H9 (cell line): ENCODE data around the gene PRRC1. TPM values are rescaled to one million over a fixed set of nuclear protein-coding genes. Genes with fewer than 3 reads are reported as not detected.

Experiments
- DNase-seq: peaks from one replicate; pipeline ENCODE4 v3.0.0-alpha.2; 2017
- H2AFZ ChIP-seq: one replicate; pipeline ENCODE4 v1.6.1; 2013; ENCODE audit warnings: mild to moderate bottlenecking, low read length, control low read depth, moderate library complexity
- H2AK5ac ChIP-seq: 2 replicates; pipeline ENCODE4 v1.6.1; 2013; ENCODE audit warnings: low read length, control low read depth, mixed read lengths; ENCODE audit not compliant: insufficient read length
- H2BK120ac ChIP-seq: one replicate; pipeline ENCODE4 v1.6.1; 2013; ENCODE audit warnings: low read depth, mild to moderate bottlenecking, low read length, control low read depth, inconsistent platforms; ENCODE audit not compliant: poor library complexity, severe bottlenecking
- H2BK12ac ChIP-seq: 2 replicates; pipeline ENCODE4 v1.6.1; 2013; ENCODE audit warnings: low read length, control low read depth, mixed read lengths, low read depth; ENCODE audit not compliant: insufficient read length
- H2BK15ac ChIP-seq: 2 replicates; pipeline ENCODE4 v1.6.1; 2013; ENCODE audit warnings: low read depth, low read length, control low read depth
- H2BK20ac ChIP-seq: one replicate; pipeline ENCODE4 v1.6.1; 2013; ENCODE audit warnings: low read depth, mild to moderate bottlenecking, low read length, control low read depth, inconsistent platforms; ENCODE audit not compliant: poor library complexity, severe bottlenecking
- H2BK5ac ChIP-seq: 2 replicates; pipeline ENCODE4 v1.6.1; 2013; ENCODE audit warnings: low read length, control low read depth, mixed read lengths; ENCODE audit not compliant: insufficient read length
- H3K14ac ChIP-seq: 2 replicates; pipeline ENCODE4 v1.6.1; 2013; ENCODE audit warnings: low read length, control low read depth; ENCODE audit not compliant: insufficient read depth
- H3K18ac ChIP-seq: 2 replicates; pipeline ENCODE4 v1.6.1; 2013; ENCODE audit warnings: low read depth, mild to moderate bottlenecking, mixed read lengths, low read length, control low read depth; ENCODE audit not compliant: insufficient read length
- H3K23ac ChIP-seq: 2 replicates; pipeline ENCODE4 v1.6.1; 2013; ENCODE audit warnings: low read length, control low read depth, mixed read lengths, low read depth; ENCODE audit not compliant: insufficient read length
- H3K23me2 ChIP-seq: 2 replicates; pipeline ENCODE4 v1.6.1; 2013; ENCODE audit warnings: low read depth, mild to moderate bottlenecking, mixed read lengths, low read length, control low read depth; ENCODE audit not compliant: insufficient read length, poor library complexity, severe bottlenecking
- H3K27ac ChIP-seq: 2 replicates; pipeline ENCODE4 v1.5.1; 2013; ENCODE audit warnings: low read length, control low read depth, mixed read lengths, low read depth; ENCODE audit not compliant: insufficient read length
- H3K27me3 ChIP-seq: 2 replicates; pipeline ENCODE4 v1.6.1; 2013; ENCODE audit warnings: low read length, control low read depth, inconsistent platforms; ENCODE audit not compliant: insufficient read depth
- H3K4ac ChIP-seq: 2 replicates; pipeline ENCODE4 v1.6.1; 2013; ENCODE audit warnings: low read depth, mild to moderate bottlenecking, control low read depth, inconsistent platforms, low read length, moderate library complexity
- H3K4me1 ChIP-seq: 2 replicates; pipeline ENCODE4 v1.6.1; 2013; ENCODE audit warnings: low read length, control low read depth, inconsistent platforms; ENCODE audit not compliant: insufficient read depth
- H3K4me2 ChIP-seq: 2 replicates; pipeline ENCODE4 v1.6.1; 2013; ENCODE audit warnings: low read length, control low read depth, mixed read lengths; ENCODE audit not compliant: insufficient read length, insufficient read depth
- H3K56ac ChIP-seq: 2 replicates; pipeline ENCODE4 v1.6.1; 2013; ENCODE audit warnings: low read depth, mild to moderate bottlenecking, mixed read lengths, low read length, control low read depth; ENCODE audit not compliant: insufficient read length
- H3K79me1 ChIP-seq: 2 replicates; pipeline ENCODE4 v1.6.1; 2013; ENCODE audit warnings: low read depth, mild to moderate bottlenecking, moderate library complexity, low read length, control low read depth, inconsistent platforms; ENCODE audit not compliant: insufficient read depth, poor library complexity, severe bottlenecking
- H3K79me2 ChIP-seq: 2 replicates; pipeline ENCODE4 v1.6.1; 2013; ENCODE audit warnings: low read length, control low read depth, inconsistent platforms; ENCODE audit not compliant: insufficient read depth
- H3K9ac ChIP-seq: 2 replicates; pipeline ENCODE4 v1.6.1; 2013; ENCODE audit warnings: low read length, control low read depth, mixed read lengths; ENCODE audit not compliant: insufficient read length; ENCODE audit errors: extremely low read depth
- H3K9me3 ChIP-seq: one replicate; pipeline ENCODE4 v1.6.1; 2013; ENCODE audit warnings: low read depth, low read length, inconsistent platforms; ENCODE audit not compliant: control insufficient read depth
- H3T11ph ChIP-seq: one replicate; pipeline ENCODE4 v1.6.1; 2013; ENCODE audit warnings: mild to moderate bottlenecking, low read length, control low read depth, inconsistent platforms
- H4K20me1 ChIP-seq: one replicate; pipeline ENCODE4 v1.6.1; 2013; ENCODE audit not compliant: control insufficient read depth, insufficient read length, insufficient read depth
- H4K5ac ChIP-seq: 2 replicates; pipeline ENCODE4 v1.6.1; 2013; ENCODE audit warnings: low read depth, mild to moderate bottlenecking, mixed read lengths, low read length, control low read depth; ENCODE audit not compliant: insufficient read length
- H4K8ac ChIP-seq: replicated peaks from 2 replicates; pipeline ENCODE4 v1.6.1; 2013; ENCODE audit warnings: low read length, control low read depth, mixed read lengths, low read depth; ENCODE audit not compliant: insufficient read length
- H4K91ac ChIP-seq: 2 replicates; pipeline ENCODE4 v1.6.1; 2013; ENCODE audit warnings: low read depth, mild to moderate bottlenecking, moderate library complexity, mixed read lengths, low read length, control low read depth; ENCODE audit not compliant: insufficient read length
- H3K27ac Mint-ChIP-seq, 3 experiments: 2 replicates in 2 of 3; 3 replicates in 1 of 3; pipeline ENCODE4 v1.8.0; 2020 to 2021; ENCODE audit warnings: mixed read lengths in 3 of 3, mild to moderate bottlenecking in 1 of 3, moderate library complexity in 1 of 3
- H3K27me3 Mint-ChIP-seq: 2 replicates; pipeline ENCODE4 v1.8.0; 2021; ENCODE audit warnings: low read depth, mild to moderate bottlenecking, moderate library complexity, mixed read lengths
- H3K36me3 Mint-ChIP-seq, 3 experiments: 2 replicates in 2 of 3; 3 replicates in 1 of 3; pipeline ENCODE4 v1.8.0; 2020 to 2021; ENCODE audit warnings: low read depth in 3 of 3, mixed read lengths in 3 of 3; ENCODE audit not compliant: insufficient read depth in 1 of 3
- H3K4me1 Mint-ChIP-seq, 2 experiments: 2 replicates each; pipeline ENCODE4 v1.8.0; 2020; ENCODE audit warnings: mixed read lengths in 2 of 2
- H3K4me3 Mint-ChIP-seq, 2 experiments: 2 replicates in 1 of 2; 3 replicates in 1 of 2; pipeline ENCODE4 v1.8.0; 2020 to 2021; ENCODE audit warnings: mild to moderate bottlenecking in 2 of 2, mixed read lengths in 2 of 2, moderate library complexity in 1 of 2
- H3K9me3 Mint-ChIP-seq, 2 experiments: 2 replicates in 1 of 2; 3 replicates in 1 of 2; pipeline ENCODE4 v1.8.0; 2020; ENCODE audit warnings: mild to moderate bottlenecking in 2 of 2, mixed read lengths in 2 of 2, moderate library complexity in 1 of 2
- WGBS: extraction: QIAGEN DNeasy Blood & Tissue Kit; methylation state at CpG from one replicate; pipeline ENCODE4 v1.1.7; 2013; ENCODE audit warnings: missing lambda C conversion rate, low lambda C conversion rate, mixed read lengths; ENCODE audit not compliant: insufficient read length; ENCODE audit errors: extremely low coverage; 5-methylcytosine and 5-hydroxymethylcytosine counted together
- total RNA-seq: library from RNA; stranded (reverse); gene quantifications from 2 replicates; pipeline ENCODE4 v1.2.1, GENCODE V29; 2021
- TF ChIP-seq, protein P1 (sequence below): fragments of 200-600 bp; sonication (generic); conservative IDR thresholded peaks from 3 replicates; pipeline ENCODE4 v1.8.0; 2021; ENCODE audit warnings: antibody characterized with exemption, mild to moderate bottlenecking

PRRC1 gene
- total RNA-seq, 1 experiment from 2014 or later: 70.7 TPM

DNA sequence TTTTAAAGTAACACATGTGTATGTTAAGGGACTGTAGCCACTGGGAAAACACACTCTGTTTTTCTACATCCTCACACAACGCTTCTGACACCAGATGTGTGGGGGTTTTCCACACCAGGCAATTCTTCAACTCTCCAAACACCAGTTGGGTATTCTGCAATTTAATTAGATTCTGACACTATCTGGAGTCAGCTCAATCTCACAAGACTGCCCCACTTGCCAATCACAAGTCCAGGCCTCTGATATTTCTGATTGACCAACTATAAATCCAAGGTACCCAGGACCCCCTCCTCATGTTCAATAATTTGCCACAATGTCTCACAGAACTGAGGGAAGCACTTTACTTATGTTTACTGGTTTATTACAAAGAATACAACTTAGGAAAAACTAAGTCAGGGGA is 70.9 kb downstream of the PRRC1 start:
- H2BK5ac ChIP-seq: no peak overlapping the region
- H4K20me1 ChIP-seq: no peaks in the 10 kb centered on the region
- H3K9ac ChIP-seq: no peak overlapping the region
- H2AFZ ChIP-seq: no peak overlapping the region
- no peak overlapping the region for H3K14ac ChIP-seq
- H3K27me3 Mint-ChIP-seq: no peaks in the 10 kb centered on the region
- H2BK15ac ChIP-seq: no peak overlapping the region
- H4K8ac ChIP-seq: no peak overlapping the region
- no peak overlapping the region for H2BK12ac ChIP-seq
- no peak overlapping the region for H3K27ac ChIP-seq
- H3K9me3 Mint-ChIP-seq: no peaks in the 10 kb centered on the region
- no peak overlapping the region for H4K5ac ChIP-seq
- TF ChIP-seq, protein P1, sequence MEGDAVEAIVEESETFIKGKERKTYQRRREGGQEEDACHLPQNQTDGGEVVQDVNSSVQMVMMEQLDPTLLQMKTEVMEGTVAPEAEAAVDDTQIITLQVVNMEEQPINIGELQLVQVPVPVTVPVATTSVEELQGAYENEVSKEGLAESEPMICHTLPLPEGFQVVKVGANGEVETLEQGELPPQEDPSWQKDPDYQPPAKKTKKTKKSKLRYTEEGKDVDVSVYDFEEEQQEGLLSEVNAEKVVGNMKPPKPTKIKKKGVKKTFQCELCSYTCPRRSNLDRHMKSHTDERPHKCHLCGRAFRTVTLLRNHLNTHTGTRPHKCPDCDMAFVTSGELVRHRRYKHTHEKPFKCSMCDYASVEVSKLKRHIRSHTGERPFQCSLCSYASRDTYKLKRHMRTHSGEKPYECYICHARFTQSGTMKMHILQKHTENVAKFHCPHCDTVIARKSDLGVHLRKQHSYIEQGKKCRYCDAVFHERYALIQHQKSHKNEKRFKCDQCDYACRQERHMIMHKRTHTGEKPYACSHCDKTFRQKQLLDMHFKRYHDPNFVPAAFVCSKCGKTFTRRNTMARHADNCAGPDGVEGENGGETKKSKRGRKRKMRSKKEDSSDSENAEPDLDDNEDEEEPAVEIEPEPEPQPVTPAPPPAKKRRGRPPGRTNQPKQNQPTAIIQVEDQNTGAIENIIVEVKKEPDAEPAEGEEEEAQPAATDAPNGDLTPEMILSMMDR: no peak
- no peaks in the 10 kb centered on the region for H3K79me2 ChIP-seq
- no peak overlapping the region for H2BK20ac ChIP-seq
- H3K4me3 Mint-ChIP-seq: no peak overlapping the region
- no peak overlapping the region for H3K23ac ChIP-seq
- H3K27ac Mint-ChIP-seq: no peak overlapping the region
- H3K56ac ChIP-seq: no peak overlapping the region
- H3K4me1 ChIP-seq: peaks cover 5% of the 10 kb centered on the region; the same call in 1 of the 2 replicates
- DNase-seq: no peak
- H4K91ac ChIP-seq: no peak overlapping the region
- H2BK120ac ChIP-seq: no peak overlapping the region
- H3K36me3 Mint-ChIP-seq: no peaks in the 10 kb centered on the region
- no peak overlapping the region for H3T11ph ChIP-seq
- no peaks in the 10 kb centered on the region for H3K9me3 ChIP-seq
- H3K18ac ChIP-seq: no peak overlapping the region
- no peaks in the 10 kb centered on the region for H3K27me3 ChIP-seq
- no peaks in the 10 kb centered on the region for H3K79me1 ChIP-seq
- H3K4me2 ChIP-seq: no peak overlapping the region
- H2AK5ac ChIP-seq: no peak overlapping the region
- WGBS: no CpG with 5 or more reads among the region's 1 CpG
- no peak overlapping the region for H3K4ac ChIP-seq
- H3K23me2 ChIP-seq: no peaks in the 10 kb centered on the region
- H3K4me1 Mint-ChIP-seq: peaks cover 31% of the 10 kb centered on the region in 2 experiments
